Measurements from ENCODE around the gene BCAM.
"Not testable (repeated sequence)": the region's sequence is repeated elsewhere in the genome, so short reads cannot be mapped to it uniquely, and the experiment has no call there.

The BCAM gene

DNA sequence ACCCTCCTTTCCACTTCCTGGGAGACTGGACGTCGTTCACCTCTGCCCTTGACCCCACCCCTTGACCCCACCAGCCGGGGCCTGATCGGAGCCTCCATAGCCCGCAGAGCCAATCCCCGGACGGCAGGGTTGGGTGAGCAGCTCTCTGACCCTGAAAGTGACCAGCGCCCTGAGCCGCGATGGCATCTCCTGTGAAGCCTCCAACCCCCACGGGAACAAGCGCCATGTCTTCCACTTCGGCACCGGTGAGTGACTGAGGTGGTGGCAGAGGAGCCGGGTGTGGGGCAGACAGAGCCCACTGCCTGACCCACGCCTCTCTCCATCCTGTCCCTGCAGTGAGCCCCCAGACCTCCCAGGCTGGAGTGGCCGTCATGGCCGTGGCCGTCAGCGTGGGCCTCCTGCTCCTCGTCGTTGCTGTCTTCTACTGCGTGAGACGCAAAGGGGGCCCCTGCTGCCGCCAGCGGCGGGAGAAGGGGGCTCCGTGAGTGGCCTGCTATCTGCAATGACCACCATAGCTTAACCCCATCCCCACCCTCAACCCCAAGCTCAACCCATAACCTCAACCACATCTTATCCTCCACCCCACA lies 10.4 kb downstream of the BCAM start:
- no peak for DNase-seq

DNA sequence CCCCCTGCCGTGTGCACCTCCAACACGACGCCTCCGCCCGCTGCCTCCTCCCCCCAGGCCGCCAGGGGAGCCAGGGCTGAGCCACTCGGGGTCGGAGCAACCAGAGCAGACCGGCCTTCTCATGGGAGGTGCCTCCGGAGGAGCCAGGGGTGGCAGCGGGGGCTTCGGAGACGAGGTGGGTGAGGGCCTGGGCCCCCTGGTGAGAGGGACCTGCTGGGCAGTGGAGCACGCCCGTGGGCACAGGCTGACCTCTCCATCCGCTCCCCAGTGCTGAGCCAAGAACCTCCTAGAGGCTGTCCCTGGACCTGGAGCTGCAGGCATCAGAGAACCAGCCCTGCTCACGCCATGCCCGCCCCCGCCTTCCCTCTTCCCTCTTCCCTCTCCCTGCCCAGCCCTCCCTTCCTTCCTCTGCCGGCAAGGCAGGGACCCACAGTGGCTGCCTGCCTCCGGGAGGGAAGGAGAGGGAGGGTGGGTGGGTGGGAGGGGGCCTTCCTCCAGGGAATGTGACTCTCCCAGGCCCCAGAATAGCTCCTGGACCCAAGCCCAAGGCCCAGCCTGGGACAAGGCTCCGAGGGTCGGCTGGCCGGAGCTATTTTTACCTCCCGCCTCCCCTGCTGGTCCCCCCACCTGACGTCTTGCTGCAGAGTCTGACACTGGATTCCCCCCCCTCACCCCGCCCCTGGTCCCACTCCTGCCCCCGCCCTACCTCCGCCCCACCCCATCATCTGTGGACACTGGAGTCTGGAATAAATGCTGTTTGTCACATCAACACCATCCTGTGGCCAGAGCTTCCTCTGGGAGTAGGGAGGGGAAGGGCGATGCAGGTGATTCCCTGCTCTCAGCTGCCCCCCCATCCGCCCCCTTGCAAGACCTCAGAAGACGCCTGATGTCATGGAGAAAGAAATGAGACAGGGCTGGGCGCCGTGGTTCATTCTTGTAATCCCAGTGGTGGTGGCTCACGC lies 12.0 kb downstream of the BCAM start:
- DNase-seq, result no peak

DNA sequence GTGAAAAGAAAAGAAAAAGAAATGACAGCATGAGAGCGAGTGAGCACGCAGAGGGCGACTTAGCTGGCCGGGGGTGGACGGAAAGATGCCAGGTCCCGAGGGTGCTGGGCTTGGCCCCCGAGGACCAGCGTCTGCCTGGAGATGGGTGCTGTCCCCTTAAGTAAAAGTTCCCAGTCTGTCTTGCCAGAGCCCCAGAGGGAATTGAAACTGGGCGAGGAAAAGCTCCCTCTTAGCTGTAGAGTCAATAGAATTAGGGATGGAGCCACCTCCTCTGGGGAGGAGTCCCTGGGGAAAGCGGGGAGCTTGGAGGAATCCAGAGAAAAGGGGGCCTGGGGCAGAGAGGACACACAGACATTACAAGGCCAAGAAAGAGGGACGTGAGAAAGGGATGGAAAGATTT lies 13.3 kb downstream of the BCAM start:
- DNase-seq, result no peak

DNA sequence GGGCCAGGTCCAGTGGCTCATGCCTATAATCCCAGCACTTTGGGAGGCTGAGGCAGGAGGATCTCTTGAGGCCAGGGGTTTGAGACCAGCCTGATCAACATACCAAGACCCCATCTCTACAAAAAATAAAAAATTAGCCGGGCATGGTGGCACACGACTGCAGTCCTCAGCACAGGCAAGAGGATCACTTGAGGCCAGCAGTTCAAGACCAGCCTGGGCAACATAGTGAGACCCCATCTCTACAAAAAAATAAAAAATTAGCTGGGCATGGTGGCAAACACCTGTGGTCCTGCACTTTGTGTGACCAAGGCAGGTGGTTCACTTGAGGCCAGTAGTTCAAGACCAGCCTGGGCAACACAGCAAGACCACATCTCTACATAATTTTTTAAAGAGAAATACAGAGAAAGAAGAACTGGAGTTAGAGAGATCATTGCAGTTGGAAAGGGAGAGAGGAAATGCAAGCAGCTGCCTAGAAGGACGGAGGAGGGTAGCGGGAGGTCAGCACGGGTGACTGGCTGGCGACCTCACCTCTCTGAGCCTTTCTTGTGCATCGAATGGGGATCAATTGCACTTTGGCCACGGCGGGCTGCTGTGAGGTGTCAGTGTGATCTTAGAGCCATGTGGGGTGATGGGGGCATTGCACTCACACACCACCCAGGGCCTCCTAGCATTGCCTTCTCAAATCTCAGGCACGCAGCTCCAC lies 13.9 kb downstream of the BCAM start:
- DNase-seq, result no peak

DNA sequence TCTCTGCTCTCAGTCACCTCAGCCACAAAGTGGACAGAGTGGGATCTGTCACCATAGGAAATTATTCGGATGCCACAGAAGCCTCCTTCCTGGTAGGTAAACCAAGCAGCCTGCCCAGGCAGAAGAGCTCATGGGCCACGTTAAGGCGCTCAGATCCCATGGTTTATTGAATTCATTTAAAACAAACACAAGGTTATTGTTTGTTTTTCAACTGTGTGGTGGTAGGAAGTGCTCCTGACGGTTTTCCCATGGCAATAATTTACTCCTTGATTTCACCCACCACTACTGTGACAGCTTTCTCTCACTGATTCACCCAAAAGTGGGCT lies 14.4 kb downstream of the BCAM start:
- no peak for DNase-seq

DNA sequence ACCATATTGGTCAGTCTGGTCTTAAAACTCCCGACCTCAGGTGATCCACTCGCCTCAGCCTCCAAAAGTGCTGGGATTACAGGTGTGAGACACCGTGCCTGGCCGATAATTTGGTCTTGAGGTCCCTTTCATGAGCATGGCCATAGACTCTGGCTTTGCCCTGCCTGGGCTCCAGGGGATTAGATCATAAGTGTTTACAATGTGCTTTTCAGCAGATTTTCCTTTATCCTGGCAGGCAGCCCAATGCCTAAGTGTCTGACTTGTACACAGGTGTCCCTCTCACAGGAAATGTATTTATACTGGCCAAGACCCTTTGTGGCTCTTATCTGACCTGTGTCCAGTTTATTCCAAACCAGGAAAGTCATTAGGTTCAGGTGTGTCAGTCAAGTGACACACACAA lies 15.9 kb downstream of the BCAM start:
- no peak for DNase-seq

DNA sequence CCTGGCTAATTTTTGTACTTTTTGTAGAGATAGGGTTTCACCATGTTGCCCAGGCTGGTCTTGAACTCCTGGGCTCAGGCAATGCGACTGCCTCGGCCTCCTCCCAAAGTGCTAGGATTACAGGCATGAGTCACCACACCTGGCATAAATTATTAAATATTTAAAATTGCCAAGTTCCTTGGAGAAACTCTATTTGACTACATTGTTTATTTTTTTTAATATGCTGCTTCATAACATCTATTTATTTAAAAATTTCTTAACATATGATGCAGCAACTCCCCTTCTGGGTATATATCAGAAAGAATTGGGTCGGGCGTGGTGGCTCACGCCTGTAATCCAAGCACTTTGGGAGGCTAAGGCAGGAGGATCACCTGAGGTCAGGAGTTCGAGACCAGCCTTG lies 24.0 kb downstream of the BCAM start:
- DNase-seq, result not testable (repeated sequence)

DNA sequence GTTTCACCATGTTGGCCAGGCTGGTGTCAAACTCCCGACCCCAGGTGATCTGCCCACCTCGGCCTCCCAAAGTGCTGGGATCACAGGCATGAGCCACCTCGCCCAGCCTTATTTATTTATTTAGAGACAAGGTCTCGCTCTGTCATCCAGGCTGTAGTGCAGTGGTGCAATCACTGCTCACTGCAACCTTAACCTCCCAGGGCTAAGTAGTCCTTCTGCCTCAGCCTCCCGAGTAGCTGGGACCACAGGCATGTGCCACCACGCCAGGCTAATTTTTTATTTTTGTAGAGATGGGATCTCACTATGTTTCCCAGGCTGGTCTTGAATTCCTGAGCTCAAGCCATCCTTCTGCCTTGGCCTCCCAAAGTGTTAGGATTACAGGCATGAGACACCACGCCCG lies 25.5 kb downstream of the BCAM start:
- DNase-seq, result not testable (repeated sequence)

DNA sequence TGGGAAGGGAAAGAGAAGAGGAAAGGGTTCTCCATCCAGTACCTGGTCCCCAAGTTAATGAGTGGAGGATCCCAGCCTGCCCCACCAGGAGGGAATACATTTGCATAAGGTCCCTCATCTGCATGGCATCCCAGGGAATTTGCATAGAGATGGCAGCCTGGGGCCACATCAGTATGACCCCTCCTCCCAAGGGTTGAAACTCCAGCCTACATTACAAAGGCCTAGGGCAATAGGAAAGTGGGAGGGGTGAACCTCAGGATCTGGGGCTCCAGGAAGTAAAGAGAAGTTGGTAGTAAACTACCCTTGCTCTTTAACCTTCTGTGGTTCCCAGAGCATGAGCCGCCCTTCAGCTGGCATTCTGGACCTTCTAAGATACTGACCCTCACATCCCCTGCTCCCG lies 30.4 kb downstream of the BCAM start:
- DNase-seq, result no peak

DNA sequence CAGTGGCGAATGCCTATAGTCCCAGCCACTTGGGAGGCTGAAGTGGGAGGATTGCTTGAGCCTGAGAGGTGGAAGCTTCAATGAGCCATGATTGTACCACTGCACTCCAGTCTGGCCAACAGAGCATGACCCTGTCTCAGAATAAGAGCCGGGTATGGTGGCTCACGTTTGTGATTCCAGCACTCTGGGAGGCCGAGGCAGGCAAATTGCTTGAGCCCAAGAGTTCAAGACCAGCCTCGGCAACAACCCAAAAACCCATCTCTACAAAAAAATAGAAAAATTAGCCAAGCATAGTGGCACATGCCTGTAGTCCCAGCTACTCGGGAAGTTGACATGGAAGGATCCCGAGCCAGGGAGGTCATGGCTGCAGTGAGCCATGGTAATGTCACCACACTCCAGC lies 31.9 kb downstream of the BCAM start:
- DNase-seq, result no peak

DNA sequence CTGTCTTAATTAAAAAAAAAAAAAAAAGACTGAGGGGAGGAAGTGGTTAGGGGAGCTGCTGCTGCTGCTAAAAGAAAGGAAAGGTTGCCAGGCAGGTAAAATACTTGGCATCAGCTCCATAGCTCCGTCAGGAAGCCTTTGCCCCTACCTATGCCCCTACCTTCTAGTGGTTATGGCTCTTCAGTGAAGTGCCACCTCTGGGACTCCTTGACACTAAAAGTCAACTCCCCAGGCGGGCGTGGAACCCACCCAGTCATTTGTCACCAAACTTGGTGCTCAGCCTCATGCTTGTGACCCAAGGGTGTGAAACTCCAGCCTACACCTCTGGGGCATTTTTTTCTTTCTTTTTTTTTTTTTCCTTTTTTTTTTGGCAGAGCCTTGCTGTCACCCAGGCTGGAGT lies 32.3 kb downstream of the BCAM start:
- no peak for DNase-seq

DNA sequence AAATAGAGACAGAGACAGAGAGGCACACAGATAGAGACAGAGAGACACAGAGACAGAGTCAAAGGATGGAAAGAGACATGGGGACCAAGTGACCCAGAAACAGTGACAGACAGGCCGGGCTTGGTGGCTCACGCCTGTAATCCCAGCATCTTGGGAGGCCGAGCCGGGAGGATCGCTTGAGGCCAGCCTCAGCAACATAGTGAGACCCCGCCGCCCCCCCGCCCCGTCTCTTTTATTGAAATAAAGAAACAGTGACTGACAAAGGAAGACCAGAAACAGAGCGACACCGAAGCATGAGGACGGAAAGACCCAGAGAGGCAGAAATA lies 36.3 kb downstream of the BCAM start:
- DNase-seq, result no peak

DNA sequence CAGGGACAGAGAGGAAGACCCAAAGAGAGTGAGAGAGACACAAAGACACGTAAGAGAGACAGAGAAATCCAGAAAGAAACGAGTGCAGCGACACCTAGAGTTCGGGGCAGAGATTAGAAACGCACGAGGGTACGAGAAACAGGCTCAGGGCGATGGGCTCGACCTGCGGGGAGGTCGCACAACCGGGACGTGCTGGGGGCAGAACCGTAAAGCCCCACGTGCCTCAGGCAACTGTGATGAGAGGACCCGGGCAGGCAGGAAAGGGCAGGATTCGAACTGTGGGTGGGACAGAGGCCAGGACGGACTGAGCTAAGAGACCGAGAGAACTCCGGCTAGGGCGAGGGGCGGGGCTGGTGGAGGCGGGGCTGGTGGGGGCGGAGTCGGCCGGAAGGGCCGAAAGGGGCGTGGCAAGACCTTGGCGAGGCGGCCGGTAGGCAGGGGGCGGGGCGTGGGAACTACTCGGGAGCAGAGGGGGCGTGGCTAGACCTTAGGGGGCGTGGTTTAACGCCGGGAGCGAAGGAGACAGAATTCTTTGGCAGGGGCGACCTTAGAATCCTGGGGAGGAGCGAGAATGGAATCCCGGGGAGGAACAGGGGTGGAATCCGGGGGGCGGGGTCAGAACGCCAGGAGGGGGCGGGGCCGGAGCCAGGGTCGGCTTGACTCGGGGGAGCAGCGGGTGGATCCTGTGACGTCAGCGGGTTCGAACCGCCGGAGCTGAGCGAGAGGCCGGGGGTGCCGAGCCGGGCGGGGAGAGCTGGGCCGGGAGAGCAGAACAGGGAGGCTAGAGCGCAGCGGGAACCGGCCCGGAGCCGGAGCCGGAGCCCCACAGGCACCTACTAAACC lies 36.9 kb downstream of the BCAM start, which contains the start of gene NECTIN2:
Gene NECTIN2 (plus strand): TSS at position 686 of the 843 bp plus-strand sequence. CDS start 229 bp downstream, outside the sequence.
- peak; percentile 82 for DNase-seq

DNA sequence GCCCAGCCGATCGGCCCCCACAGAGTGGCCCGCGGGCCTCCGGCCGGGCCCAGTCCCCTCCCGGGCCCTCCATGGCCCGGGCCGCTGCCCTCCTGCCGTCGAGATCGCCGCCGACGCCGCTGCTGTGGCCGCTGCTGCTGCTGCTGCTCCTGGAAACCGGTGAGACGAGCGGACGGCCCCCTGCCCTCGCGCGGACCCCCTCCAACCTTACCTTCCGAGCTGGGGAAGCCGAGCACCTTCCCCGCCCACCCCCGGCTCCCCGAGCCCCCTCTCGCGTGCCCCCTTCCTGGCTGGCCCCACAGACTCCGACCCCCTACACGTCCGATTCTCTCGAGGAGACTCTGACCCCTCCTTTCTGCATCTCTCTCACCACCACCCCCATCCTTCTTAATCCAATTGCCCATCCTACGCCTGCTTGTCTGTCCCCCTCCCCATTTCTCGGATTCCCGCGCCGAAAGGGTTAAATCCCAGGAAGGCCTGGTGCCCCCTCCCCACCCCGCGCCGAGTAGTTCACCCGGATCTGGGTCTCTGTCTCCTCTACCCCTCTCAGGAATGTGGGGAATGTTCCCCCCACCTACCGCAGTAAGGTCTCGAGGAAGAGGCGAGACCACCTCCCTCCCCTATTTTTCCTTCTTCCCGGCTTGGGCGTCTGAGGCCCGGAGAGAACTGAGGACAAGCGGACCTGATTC lies 37.7 kb downstream of the BCAM start:
- DNase-seq, result no peak

DNA sequence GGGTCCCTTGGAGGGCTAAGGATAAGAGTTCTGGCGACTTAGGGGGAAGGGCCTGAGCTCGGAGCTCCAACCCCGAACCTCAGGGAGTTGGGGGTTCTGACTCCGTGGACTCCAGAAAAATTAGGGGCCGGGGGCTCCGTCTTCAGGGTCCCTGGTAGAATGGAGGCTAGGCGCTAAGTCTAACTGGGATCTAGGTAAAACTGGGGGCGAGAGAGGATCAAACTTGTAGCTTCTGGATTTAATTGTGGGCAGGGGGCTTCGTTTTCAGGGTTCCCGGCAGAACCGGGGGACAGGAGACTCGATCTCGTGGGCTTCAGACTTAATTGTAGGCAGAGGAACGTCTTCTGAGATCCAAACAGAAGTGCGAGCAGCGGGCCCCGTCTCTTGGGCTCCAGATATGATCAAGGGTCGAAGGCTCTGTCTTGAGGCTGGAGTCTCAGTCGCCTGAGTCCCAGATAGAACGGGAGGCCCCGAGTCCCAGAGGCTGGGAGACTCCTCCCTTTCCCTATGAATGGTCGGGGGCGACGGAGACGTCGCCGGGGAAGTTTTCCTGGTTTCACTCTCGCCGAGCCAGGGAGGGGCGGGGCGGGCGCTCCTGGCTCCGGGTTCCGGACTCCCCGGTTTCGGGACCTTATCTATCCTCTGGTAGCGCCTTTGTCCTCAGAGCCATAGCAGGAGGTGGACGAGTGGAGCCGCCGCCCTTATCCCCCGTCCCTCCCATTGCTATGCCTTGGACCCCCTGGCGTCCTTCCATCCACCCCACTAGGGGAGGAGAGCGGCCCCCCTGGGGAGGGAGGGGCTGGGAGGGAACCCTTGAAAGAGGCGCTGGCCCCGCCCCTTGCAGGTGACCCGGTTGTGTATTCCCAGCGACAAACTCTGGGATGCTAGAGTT lies 38.5 kb downstream of the BCAM start:
- peak; percentile 20 for DNase-seq

DNA sequence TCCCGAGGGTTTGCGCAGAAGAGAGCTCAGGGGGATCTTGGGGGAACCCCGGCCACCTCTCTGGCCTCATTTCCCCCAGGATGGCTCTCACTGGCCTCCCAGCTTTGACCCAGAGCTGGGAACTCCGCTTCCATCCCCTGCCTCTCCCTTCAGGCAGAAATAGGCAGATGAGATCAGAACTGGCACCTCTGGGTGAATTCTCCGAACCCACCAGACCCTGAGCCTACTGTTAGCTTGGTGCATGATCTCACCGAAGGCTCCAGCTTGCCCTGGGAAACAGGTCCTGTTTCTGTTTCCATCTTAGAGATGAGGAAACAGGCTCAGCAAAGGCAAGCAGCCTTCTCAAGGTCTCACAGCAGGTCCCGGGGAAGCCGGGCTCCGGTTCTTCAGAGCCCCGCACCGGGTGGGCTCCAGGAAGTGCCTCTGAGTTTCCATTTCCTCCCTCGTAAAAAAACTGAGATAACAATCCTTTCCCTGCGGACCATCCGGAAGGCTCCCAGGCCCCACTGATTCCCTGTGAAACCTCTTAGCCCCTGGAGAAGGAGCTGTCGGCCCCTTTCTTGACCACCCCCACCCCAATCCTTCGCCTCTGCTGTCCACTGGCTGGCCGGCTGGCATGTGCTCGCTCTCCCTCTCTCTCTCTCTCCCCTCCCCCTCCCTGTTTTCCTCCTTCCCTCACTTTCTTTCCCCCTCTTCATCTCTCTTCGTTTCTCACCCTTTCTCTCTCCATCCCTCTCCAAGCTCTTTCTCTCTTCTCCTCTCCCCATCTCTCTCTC lies 39.3 kb downstream of the BCAM start:
- peak; percentile 12 for DNase-seq

DNA sequence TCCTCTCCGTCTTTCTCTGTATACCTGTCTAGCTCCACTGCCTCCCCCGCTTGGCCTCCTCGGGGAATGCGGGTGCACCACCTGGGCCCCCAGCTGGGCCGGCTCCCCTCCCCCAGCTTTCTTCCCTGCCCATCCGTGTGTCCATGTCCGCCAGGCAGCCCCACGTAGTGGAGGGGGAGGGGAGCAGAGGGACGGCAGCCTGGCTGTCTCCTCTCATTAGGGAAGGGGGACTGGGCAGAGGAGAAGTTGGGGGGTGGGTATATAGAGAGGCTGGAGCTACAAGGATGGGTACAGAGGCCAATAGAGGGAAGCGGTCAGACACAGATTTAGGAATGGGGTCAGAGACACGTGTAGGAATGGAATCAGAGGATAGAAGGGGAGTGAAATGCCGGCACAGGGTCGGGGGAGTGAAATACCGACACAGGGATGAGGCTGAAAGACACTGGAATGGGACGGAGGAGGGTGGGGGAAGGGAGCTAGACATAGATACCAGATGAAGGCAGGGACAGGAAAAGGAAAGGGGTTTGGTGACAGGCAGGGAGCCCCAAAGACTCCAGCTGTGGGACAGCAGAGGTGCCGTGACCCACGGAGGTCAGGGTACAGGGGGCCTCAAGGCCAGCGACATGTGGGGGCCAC lies 40.0 kb downstream of the BCAM start:
- DNase-seq, result no peak

DNA sequence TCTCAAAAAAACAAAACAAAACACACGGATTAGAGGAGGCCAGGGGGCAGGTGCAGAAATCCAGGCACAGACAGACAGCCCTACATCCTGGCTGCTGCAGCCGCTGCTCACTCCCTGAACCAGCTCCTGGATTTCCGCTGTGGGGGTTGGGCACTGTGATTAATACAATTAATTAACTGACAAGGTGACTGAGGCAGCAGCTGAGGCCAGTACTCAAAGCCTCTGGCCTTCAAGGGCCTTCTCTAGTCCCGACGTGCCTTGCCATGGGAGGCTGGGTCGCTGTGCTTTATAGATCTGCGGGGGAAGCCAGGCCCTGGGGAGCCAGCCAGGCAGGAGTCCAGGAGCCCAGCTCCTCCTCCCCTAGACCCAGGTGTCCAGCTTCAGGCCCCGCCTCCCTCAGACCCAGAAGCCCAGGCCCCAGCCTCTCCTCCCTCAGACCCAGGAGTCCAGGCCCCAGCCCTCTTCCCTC lies 41.8 kb downstream of the BCAM start:
- no peak for DNase-seq

DNA sequence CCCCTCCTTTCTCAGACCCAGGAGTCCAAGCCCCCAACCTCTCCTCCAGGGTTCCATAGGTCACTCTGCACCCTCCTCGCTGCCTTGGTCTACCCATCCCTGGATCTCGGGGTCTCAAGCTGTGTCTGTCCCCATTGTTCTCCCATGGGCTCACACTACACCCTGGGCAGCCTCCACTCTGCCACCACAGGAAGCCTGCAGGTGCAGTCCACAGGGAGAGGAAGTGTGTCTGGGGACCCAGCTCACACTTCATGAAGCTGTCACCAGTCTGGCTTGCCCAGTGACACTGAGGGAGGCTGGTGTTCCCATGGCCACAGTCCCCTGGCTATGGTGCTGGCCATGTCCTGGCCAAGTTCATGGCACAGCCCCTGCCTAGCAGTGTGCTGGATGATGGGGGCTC lies 42.5 kb downstream of the BCAM start:
- no peak for DNase-seq

DNA sequence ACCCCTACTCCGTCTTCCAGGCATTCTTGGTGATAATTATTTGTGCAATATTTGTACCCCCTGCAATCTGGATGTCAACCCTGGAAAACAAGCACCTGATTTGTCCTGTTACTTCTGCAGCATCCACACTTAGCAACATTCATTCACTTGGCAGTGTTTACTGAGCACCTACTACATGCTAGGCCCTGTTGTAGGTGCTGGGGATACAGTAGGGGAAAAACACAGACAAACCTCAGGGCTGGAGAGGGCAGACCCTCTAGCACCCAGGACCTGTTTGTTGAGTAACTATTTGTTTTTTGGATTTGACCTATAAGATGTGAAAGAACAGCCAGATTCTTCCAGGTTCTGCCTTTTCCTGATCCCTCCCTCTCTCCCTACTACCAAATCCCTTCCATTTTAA lies 46.7 kb downstream of the BCAM start:
- no peak for DNase-seq
